Muscle of back (tissue), 11 donors: ENCODE results near the gene SUV39H1. TPM values are rescaled to one million over a fixed set of nuclear protein-coding genes. Genes with fewer than 3 reads are reported as not detected.

Source experiments
- DNase-seq, 3 donors: peaks; one replicate each; pipeline versions ENCODE4 v3.0.0 to v3.0.0-alpha.2; 2013
- polyA plus RNA-seq, 10 donors: library from polyadenylated mRNA; unstranded; fragments of 120-200 nt; gene quantifications; one replicate each; pipeline ENCODE4 v1.2.1, GENCODE V29; 2013; ENCODE audit not compliant: insufficient read length in 10 of 10

SUV39H1 gene
- polyA plus RNA-seq, 10 donors = 3.2 to 5.5 (median 3.9) TPM

DNA sequence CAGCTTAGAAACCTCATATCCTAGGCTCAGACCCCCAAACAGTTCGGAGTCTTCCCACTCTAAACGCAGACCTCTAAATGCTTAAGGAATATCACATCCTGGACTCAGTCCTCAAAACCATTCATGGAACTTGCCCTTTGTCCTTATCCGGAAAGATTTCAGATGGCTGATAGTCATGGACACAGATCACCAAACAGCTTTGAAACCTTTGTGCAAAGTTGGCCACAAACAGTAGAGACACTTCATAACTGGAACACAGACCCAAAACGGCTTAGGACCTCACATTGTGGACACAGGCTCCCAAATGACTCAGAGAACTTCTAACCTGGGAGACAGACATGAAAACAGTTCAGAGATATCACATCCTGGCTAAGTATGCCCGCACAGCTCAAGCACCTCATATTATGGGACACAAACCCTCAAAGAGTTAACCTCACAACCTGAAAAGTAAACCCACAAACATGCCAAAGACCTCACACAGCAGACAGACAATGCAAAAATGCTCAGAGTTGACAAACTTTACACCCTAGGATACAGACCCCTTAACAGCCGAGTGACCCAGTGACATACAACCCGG lies 15.5 kb downstream of the SUV39H1 start:
- DNase-seq = no peak

GRCh38 chrX:48713847-48714246 lies 17.3 kb downstream of the SUV39H1 start:
- no peak for DNase-seq

DNA sequence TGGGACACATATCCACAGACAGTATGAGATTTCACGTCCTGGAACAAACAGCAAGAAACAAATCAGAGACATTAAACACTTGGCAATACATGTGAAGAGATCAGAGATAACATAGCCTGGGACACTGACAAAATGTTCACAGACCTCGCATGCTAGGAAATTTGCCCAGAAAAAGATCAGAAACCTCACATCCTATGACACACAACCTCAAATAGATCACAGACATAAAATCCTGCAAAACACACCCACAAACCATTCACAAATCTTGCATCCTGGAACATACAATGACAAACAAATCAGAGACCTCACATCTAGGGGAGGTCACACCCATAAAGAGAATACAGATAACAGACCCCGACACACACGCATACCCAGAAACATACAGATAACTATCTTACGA lies 18.0 kb downstream of the SUV39H1 start:
- DNase-seq = no peak

- peak in 1 of 3 donors; percentile 27 for DNase-seq
Measured at GRCh38 chrX:48715072-48715471, 18.5 kb downstream of the SUV39H1 start.

DNA sequence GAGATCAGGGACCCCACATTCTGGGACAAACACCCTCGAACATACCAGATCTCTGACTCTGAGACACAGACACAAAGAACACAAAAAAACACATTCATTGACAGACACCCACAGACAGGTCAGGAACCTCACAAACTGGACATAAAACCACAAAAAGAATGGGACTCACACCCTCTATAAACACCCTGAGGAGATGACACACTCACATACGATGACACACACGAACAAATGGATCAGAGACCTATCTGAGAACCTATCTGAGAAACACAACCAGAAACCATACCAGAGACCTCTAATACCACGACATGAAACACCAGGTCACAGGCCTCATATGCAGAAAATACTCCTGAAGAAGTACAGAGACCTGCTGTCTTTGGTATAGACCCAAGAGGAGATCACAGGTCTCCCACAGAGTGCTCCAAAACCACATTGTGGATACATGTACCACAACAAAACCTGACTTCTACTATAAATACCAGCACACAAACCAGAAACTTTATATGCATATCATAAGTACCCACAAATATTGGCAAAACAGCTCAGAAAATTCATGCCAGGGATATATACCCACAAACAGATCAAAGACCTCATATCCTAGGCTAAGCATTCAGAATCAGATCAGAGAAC lies 19.5 kb downstream of the SUV39H1 start:
- no peak for DNase-seq

GRCh38 chrX:48719958-48720357 lies 23.4 kb downstream of the SUV39H1 start:
- DNase-seq = no peak

DNA sequence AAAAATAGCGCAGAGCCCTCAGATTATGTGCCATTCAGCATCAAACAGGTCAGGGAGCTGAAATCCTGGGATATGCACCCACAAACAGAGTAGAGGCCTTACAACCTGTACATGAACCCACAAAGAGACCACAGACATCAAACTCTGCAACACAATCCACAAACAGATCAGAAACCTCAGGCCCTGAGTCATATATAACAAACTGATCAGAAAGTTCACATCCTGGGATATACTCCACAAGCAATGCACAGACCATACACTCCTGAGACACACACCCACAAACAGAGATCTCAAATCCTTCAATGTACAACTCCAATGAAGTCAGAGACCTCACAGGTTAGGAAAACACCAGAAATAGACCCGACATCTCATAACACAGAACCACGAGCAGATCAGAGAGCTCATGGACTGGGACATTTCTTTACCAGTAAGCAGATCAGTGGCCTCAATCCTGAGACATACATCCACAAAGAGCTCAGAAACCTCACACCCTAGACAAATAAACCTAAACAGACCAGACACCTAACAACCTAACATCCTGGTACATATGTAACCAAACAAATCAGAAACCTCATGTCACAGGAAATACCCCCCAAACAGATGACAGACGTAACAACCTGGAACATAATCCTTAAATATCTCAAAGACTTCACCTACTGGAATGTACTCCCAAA lies 24.2 kb downstream of the SUV39H1 start:
- no peak for DNase-seq

DNA sequence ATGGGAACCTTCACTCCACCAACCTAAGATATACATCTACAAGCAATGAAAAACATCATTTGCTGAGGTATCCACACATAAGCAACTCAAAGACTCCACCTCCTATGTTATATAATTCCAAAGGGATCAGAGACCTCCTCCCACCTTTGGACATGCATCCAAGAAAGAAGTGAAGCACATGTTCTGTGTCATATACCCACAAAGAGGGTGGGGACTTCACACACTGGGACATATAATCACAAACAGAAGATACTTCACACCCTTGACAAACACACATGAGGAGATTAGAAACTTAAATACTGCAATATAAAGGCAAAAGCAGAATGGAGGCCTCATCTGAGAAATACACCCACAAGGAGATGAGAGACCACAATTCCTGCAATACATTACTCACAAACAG lies 25.4 kb downstream of the SUV39H1 start:
- DNase-seq = no peak

- DNase-seq = no peak
Measured at GRCh38 chrX:48726596-48726995, 30.1 kb downstream of the SUV39H1 start.

DNA sequence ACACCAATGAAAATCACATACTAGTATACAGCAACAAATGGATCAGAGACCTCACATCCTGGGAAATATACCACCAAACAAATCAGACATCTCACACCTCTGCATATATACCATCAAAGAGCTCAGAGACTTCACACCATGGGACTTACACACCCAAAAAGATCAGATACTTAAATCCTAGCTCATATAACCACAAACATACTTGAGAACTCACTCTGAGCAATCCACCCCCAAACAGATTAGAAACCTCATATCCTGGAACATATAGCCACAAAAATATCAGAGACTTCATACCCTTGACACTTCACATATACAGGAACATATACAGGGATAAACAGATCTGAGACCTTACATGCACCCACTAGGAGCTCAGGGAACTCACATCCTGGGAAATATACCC lies 32.1 kb downstream of the SUV39H1 start:
- no peak for DNase-seq

- no peak for DNase-seq
Measured at GRCh38 chrX:48736303-48736702, 39.8 kb downstream of the SUV39H1 start.

DNA sequence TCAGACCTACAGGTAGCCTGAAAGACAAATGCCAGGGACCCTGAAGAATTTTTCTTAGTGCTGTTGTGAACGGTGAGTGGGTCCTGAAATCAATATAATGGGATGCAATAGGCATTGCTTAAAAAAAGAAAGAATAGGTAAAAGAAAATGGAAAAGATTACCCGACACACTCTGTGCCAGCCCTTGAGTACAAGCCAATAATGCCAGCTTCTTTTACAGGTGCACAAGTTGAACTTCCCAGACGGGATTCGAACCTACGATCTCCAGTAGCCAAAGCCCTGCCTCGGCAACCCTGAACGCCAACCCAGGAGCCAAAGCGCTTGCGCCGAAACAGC lies 40.3 kb downstream of the SUV39H1 start:
- DNase-seq = no peak

DNA sequence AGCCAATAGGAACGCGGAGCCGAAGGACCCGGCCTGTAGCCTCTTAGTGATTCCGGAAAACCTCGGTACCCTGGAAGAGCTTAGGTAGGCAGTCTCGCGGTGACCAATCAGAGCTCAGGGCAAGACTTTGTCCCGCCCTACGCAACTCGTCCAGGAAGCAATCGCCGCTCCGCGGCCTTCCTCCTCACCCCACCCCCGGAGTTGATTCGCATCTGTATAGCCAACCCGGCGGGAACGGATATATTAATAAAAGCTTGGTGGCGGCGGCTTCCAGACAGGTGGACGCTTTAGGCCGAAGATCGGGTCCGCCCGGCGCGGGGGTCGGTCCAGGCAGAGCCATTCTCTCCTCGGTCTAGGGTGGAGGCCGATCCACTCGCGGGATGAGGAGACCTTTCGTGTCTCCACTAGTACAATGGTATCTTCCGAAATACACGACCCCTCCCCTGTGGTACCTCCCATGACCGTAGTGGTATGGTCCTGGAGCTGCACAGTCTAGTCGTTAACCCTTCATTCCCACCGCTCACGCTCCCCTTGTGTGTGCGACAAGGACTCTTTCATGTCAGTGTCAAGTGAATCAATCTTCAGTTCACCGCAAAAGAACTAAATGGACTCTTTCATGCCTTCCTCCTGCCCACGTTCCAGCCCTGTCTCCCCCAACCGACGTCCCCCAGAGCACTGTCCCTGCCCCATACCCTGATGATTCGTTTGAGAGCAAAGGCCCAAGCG lies 40.8 kb downstream of the SUV39H1 start:
- peak; percentile 95 to 97 (median 96) for DNase-seq

DNA sequence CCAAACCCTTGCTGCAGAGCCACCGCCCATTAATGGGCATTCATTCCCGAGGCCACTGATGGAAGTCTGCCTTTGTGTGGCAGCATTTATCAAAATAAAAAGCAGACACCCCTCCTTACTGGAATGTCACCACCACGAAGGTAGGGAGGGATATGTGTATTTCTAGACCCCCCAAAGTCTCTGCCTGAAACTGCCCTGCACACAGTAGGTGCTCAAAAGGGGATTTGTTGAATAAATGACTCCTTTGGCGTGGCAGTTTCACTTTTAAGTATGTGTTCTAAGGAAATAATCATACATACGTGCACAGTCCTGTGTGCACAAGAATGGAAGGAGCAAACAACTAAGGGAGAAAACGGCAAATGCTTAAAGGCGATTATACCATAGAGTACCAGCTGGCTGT lies 41.4 kb downstream of the SUV39H1 start:
- DNase-seq = no peak

- no peak for DNase-seq
Measured at GRCh38 chrX:48741834-48742233, 45.3 kb downstream of the SUV39H1 start.

GRCh38 chrX:48745222-48745621 lies 48.7 kb downstream of the SUV39H1 start:
- DNase-seq = no peak

- DNase-seq = no peak
Measured at GRCh38 chrX:48747415-48748016, 51.0 kb downstream of the SUV39H1 start.

GRCh38 chrX:48749182-48749581 lies 52.6 kb downstream of the SUV39H1 start:
- DNase-seq = no peak

DNA sequence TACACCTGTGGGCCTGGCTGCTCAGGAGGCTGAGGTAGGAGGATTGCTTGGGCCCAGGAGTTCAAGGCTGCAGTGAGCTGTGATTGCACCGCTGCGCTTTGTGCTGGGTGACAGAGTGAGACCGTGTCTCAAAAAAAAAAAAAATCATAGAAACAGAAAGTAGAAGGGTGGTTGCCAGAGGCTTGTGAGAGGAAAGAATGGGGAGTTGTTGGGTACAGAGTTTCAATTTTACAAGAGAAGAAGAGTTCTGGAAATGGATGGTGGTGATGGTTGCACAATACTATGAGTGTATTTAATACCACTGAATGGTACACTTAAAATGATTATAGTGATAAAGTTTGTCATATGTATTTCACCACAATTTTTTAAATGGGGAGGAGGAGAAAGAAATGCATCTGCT lies 54.8 kb downstream of the SUV39H1 start:
- no peak for DNase-seq

GRCh38 chrX:48752498-48752897 lies 56.0 kb downstream of the SUV39H1 start:
- DNase-seq = no peak

- DNase-seq = no peak
Measured at GRCh38 chrX:48753708-48754228, 57.2 kb downstream of the SUV39H1 start.

DNA sequence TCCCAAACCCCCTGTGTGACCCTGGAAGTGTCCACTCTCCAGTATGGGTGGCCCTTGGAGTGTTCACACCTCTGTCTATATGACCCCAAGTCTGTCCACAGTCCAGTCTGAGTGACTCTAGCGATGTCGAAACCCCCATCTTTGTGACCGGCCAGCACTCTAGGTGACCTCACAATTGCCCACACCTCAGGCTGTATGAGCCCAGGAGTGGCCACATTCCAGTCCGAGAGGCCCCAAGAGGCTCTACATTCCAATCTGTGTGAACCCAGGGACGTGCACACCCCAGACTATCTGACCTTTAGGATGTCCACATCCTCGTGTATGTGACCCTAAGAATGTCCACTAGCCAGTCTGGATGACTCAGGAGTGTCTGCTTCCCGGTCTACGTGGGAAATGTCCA lies 57.7 kb downstream of the SUV39H1 start:
- DNase-seq = no peak
